CD8-positive, alpha-beta memory T cell (primary cell): ENCODE results near the gene ACSL1. TPM values are rescaled to one million over a fixed set of nuclear protein-coding genes. Genes with fewer than 3 reads are reported as not detected.

Source experiments
- CTCF ChIA-PET: fragments of 350-600 bp; sonication (Branson Sonifier 250); formaldehyde crosslinking; loops from one replicate; lab custom pipeline; 2021; ENCODE audit warnings: antibody characterized with exemption; lab: Charles Lee
- POLR2A ChIA-PET: fragments of 350-600 bp; sonication (Branson Sonifier 250); formaldehyde crosslinking; loops from one replicate; lab custom pipeline; 2021; ENCODE audit warnings: antibody characterized with exemption; lab: Charles Lee
- DNase-seq, 5 donors: peaks; one replicate each; pipeline versions ENCODE4 v3.0.0 to v3.0.0-alpha.2; 2020 to 2022; ENCODE audit warnings: mixed read lengths in 1 of 5
- H3K27ac ChIP-seq: one replicate; pipeline ENCODE4 v1.7.0; 2013; ENCODE audit warnings: low read depth, mild to moderate bottlenecking, low read length, moderate library complexity
- H3K27me3 ChIP-seq: 2 replicates; pipeline ENCODE4 v1.7.0; 2013; ENCODE audit warnings: low read length, mild to moderate bottlenecking; ENCODE audit not compliant: insufficient read depth, poor library complexity, severe bottlenecking
- H3K36me3 ChIP-seq: 2 replicates; pipeline ENCODE4 v1.7.0; 2013; ENCODE audit warnings: mild to moderate bottlenecking, low read length, moderate library complexity; ENCODE audit not compliant: insufficient read depth
- H3K4me1 ChIP-seq: 2 replicates; pipeline ENCODE4 v1.7.0; 2013; ENCODE audit warnings: mild to moderate bottlenecking, low read length, moderate library complexity; ENCODE audit not compliant: insufficient read depth
- H3K4me3 ChIP-seq: 2 replicates; pipeline ENCODE4 v1.7.0; 2013; ENCODE audit warnings: mild to moderate bottlenecking, low read length
- H3K9me3 ChIP-seq: 2 replicates; pipeline ENCODE4 v1.7.0; 2013; ENCODE audit warnings: mild to moderate bottlenecking, low read length
- H3K27ac Mint-ChIP-seq, 8 donors: one replicate each; pipeline ENCODE4 v1.8.0; 2020 to 2021; ENCODE audit warnings: mixed read lengths in 8 of 8, mild to moderate bottlenecking in 6 of 8, inconsistent platforms in 3 of 8, moderate library complexity in 3 of 8
- H3K27me3 Mint-ChIP-seq, 2 donors: one replicate each; pipeline ENCODE4 v1.8.0; 2020 to 2021; ENCODE audit warnings: mixed read lengths in 2 of 2, mild to moderate bottlenecking in 1 of 2, moderate library complexity in 1 of 2
- H3K36me3 Mint-ChIP-seq, 3 donors: one replicate each; pipeline ENCODE4 v1.8.0; 2020 to 2021; ENCODE audit warnings: mixed read lengths in 3 of 3, inconsistent platforms in 1 of 3, mild to moderate bottlenecking in 1 of 3
- H3K4me1 Mint-ChIP-seq, 3 donors: one replicate each; pipeline ENCODE4 v1.8.0; 2020 to 2021; ENCODE audit warnings: mixed read lengths in 3 of 3, inconsistent platforms in 1 of 3, mild to moderate bottlenecking in 1 of 3
- H3K4me3 Mint-ChIP-seq, 7 donors: one replicate each; pipeline ENCODE4 v1.8.0; 2020 to 2021; ENCODE audit warnings: mixed read lengths in 7 of 7, mild to moderate bottlenecking in 6 of 7, moderate library complexity in 4 of 7, inconsistent platforms in 2 of 7
- H3K9me3 Mint-ChIP-seq, 5 donors: one replicate each; pipeline ENCODE4 v1.8.0; 2020 to 2022; ENCODE audit warnings: mixed read lengths in 5 of 5, mild to moderate bottlenecking in 3 of 5, moderate library complexity in 2 of 5, inconsistent platforms in 1 of 5
- polyA plus RNA-seq: library from polyadenylated mRNA; unstranded; fragments of 300-500 nt; fragmentation: Illumina TruSeq; gene quantifications from one replicate; pipeline ENCODE4 v1.2.3, GENCODE V29; 2021
- total RNA-seq, 2 experiments: library from RNA; stranded (reverse); gene quantifications; one replicate each; pipeline ENCODE4 v1.2.3, GENCODE V29; 2021

Gene ACSL1
- total and polyA plus RNA-seq, 3 experiments from 2014 or later, result 7.5 to 25.4 (median 23.5) TPM

GRCh38 chr4:184764601-184765000 is 61.2 kb downstream of the ACSL1 start:
- H3K4me1 ChIP-seq, result peaks cover 10% of the 10 kb centered on the region
- Mint-ChIP-seq H3K9me3 (no peaks in the 10 kb centered on the region), H3K4me3 (no peak overlapping the region), H3K36me3 (peaks cover 8 to 54% (median 26%) of the 10 kb centered on the region in 3 donors), H3K27me3 (no peaks in the 10 kb centered on the region), H3K4me1 (peaks cover 9 to 13% (median 13%) of the 10 kb centered on the region in 3 donors), H3K27ac (peak overlapping the region in 2 of 8 donors; percentile 27 to 52)
- DNase-seq, result no peak
- ChIA-PET CTCF (interaction anchor here (2.3 kb wide), 1 partner anchor 501 kb away, joined by 7 read pairs; no protein-coding TSS in a partner anchor), POLR2A (no interaction called here)
- H3K9me3 ChIP-seq, result no peaks in the 10 kb centered on the region
- H3K36me3 ChIP-seq, result peaks cover 7% of the 10 kb centered on the region
- no peaks in the 10 kb centered on the region for H3K27me3 ChIP-seq
- H3K4me3 ChIP-seq, result no peak overlapping the region
- no peak overlapping the region for H3K27ac ChIP-seq

- Histone ChIP-seq H3K4me1 (peaks cover 10% of the 10 kb centered on the region), H3K27me3 (no peaks in the 10 kb centered on the region), H3K36me3 (peaks cover 7% of the 10 kb centered on the region), H3K4me3 (no peak overlapping the region), H3K9me3 (no peaks in the 10 kb centered on the region), H3K27ac (no peak overlapping the region)
- Mint-ChIP-seq H3K4me1 (peaks cover 9 to 13% (median 13%) of the 10 kb centered on the region in 3 donors), H3K36me3 (peaks cover 13 to 54% (median 28%) of the 10 kb centered on the region in 3 donors), H3K27me3 (no peaks in the 10 kb centered on the region), H3K27ac (peak overlapping the region in 6 of 8 donors; percentile 1 to 51 (median 20)), H3K4me3 (peak overlapping the region in 1 of 7 donors; percentile 28), H3K9me3 (no peaks in the 10 kb centered on the region)
- no peak for DNase-seq
- POLR2A ChIA-PET, result interaction anchor here (1.8 kb wide), 1 partner anchor 288 kb away, joined by 5 read pairs; the partner anchor contains the start of gene IRF2
- CTCF ChIA-PET, result interaction anchor here (2.3 kb wide), 1 partner anchor 499 kb away, joined by 7 read pairs; no protein-coding TSS in a partner anchor
Measured at GRCh38 chr4:184763150-184763780, 62.5 kb downstream of the ACSL1 start.

- Histone ChIP-seq H3K4me1 (peaks cover 10% of the 10 kb centered on the region), H3K27me3 (no peaks in the 10 kb centered on the region), H3K4me3 (no peak overlapping the region), H3K9me3 (no peaks in the 10 kb centered on the region), H3K36me3 (peaks cover 7% of the 10 kb centered on the region), H3K27ac (no peak overlapping the region)
- H3K9me3 Mint-ChIP-seq, result no peaks in the 10 kb centered on the region
- H3K27ac Mint-ChIP-seq, result peak overlapping the region; percentile 41 to 94 (median 87)
- no peaks in the 10 kb centered on the region for H3K27me3 Mint-ChIP-seq
- peaks cover 13 to 51% (median 21%) of the 10 kb centered on the region in 3 donors for H3K36me3 Mint-ChIP-seq
- POLR2A ChIA-PET, result interaction anchor here (0.6 to 1.8 kb wide), 2 partner anchors 287 to 345 kb away, joined by 4 to 5 read pairs; partner anchors contain the start of gene IRF2
- peak in 3 of 5 donors; percentile 7 to 68 (median 63) for DNase-seq
- CTCF ChIA-PET, result no interaction called here
- H3K4me1 Mint-ChIP-seq, result peaks cover 9 to 13% (median 13%) of the 10 kb centered on the region in 3 donors
- peak overlapping the region in 6 of 7 donors; percentile 63 to 80 (median 78) for H3K4me3 Mint-ChIP-seq
Measured at GRCh38 chr4:184762100-184762499, 63.7 kb downstream of the ACSL1 start.

GRCh38 chr4:184760681-184761080 is 65.1 kb downstream of the ACSL1 start:
- no peaks in the 10 kb centered on the region for H3K27me3 Mint-ChIP-seq
- ChIA-PET POLR2A (no interaction called here), CTCF (no interaction called here)
- Histone ChIP-seq H3K27ac (no peak overlapping the region), H3K9me3 (no peaks in the 10 kb centered on the region), H3K36me3 (peaks cover 6% of the 10 kb centered on the region), H3K4me1 (peaks cover 10% of the 10 kb centered on the region), H3K4me3 (no peak overlapping the region), H3K27me3 (no peaks in the 10 kb centered on the region)
- no peaks in the 10 kb centered on the region for H3K9me3 Mint-ChIP-seq
- H3K27ac Mint-ChIP-seq, result peak overlapping the region in 1 of 8 donors; percentile 50
- no peak for DNase-seq
- H3K4me3 Mint-ChIP-seq, result peak overlapping the region in 1 of 7 donors; percentile 45
- peaks cover 13 to 51% (median 16%) of the 10 kb centered on the region in 3 donors for H3K36me3 Mint-ChIP-seq
- H3K4me1 Mint-ChIP-seq, result peaks cover 9 to 13% (median 13%) of the 10 kb centered on the region in 3 donors

- DNase-seq, result no peak
- Histone ChIP-seq H3K27ac (no peak overlapping the region), H3K4me1 (peaks cover 8% of the 10 kb centered on the region), H3K27me3 (no peaks in the 10 kb centered on the region), H3K4me3 (no peak overlapping the region), H3K36me3 (peaks cover 6% of the 10 kb centered on the region), H3K9me3 (no peaks in the 10 kb centered on the region)
- H3K4me3 Mint-ChIP-seq, result no peak overlapping the region
- H3K4me1 Mint-ChIP-seq, result peaks cover 9 to 13% (median 13%) of the 10 kb centered on the region in 3 donors
- CTCF ChIA-PET, result no interaction called here
- POLR2A ChIA-PET, result no interaction called here
- peaks cover 13 to 49% (median 18%) of the 10 kb centered on the region in 3 donors for H3K36me3 Mint-ChIP-seq
- H3K27ac Mint-ChIP-seq, result no peak overlapping the region
- H3K9me3 Mint-ChIP-seq, result no peaks in the 10 kb centered on the region
- no peaks in the 10 kb centered on the region for H3K27me3 Mint-ChIP-seq
Measured at GRCh38 chr4:184757810-184758209, 68.0 kb downstream of the ACSL1 start.

- Histone ChIP-seq H3K36me3 (peaks cover 6% of the 10 kb centered on the region), H3K27me3 (no peaks in the 10 kb centered on the region), H3K4me1 (no peaks in the 10 kb centered on the region), H3K4me3 (no peak overlapping the region), H3K9me3 (no peaks in the 10 kb centered on the region), H3K27ac (no peak overlapping the region)
- H3K36me3 Mint-ChIP-seq, result peaks cover 13 to 44% (median 18%) of the 10 kb centered on the region in 3 donors
- POLR2A ChIA-PET, result no interaction called here
- H3K27ac Mint-ChIP-seq, result no peak overlapping the region
- CTCF ChIA-PET, result no interaction called here
- no peaks in the 10 kb centered on the region for H3K27me3 Mint-ChIP-seq
- H3K4me3 Mint-ChIP-seq, result no peak overlapping the region
- no peaks in the 10 kb centered on the region for H3K9me3 Mint-ChIP-seq
- H3K4me1 Mint-ChIP-seq, result peaks cover 0 to 1% (median under 1%) of the 10 kb centered on the region in 3 donors
- DNase-seq, result no peak
Measured at GRCh38 chr4:184756399-184756798, 69.4 kb downstream of the ACSL1 start.

GRCh38 chr4:184755278-184755677 is 70.5 kb downstream of the ACSL1 start:
- H3K4me1 ChIP-seq, result no peaks in the 10 kb centered on the region
- Mint-ChIP-seq H3K36me3 (peaks cover 11 to 43% (median 15%) of the 10 kb centered on the region in 3 donors), H3K27me3 (no peaks in the 10 kb centered on the region), H3K4me3 (no peak overlapping the region), H3K27ac (peak overlapping the region in 2 of 8 donors; percentile 0 to 19), H3K9me3 (no peaks in the 10 kb centered on the region), H3K4me1 (no peaks in the 10 kb centered on the region)
- no peaks in the 10 kb centered on the region for H3K9me3 ChIP-seq
- ChIA-PET CTCF (no interaction called here), POLR2A (no interaction called here)
- H3K36me3 ChIP-seq, result peaks cover 6% of the 10 kb centered on the region
- H3K27ac ChIP-seq, result no peak overlapping the region
- no peak overlapping the region for H3K4me3 ChIP-seq
- no peaks in the 10 kb centered on the region for H3K27me3 ChIP-seq
- DNase-seq, result no peak
